Heart left ventricle (tissue), 16 donors: Measurements from ENCODE around the gene FAM110C. TPM values are rescaled to one million over a fixed set of nuclear protein-coding genes. Genes with fewer than 3 reads are reported as not detected.

ENCODE experiments used
- ATAC-seq, 4 donors: fragments of 200-7000 bp; cut with Tn5 transposase; one replicate each; pipeline ENCODE4 v1.9.1; 2020 to 2022; ENCODE audit warnings: moderate library complexity in 4 of 4, mild to moderate bottlenecking in 3 of 4, moderate number of reproducible peaks in 1 of 4
- DNase-seq, 5 donors: peaks; one replicate each; pipeline ENCODE4 v3.0.0-alpha.2; 2020
- H3K27ac ChIP-seq, 12 donors: fragments of 200-600 bp; sonication (generic) in 4 of 12; one replicate each; pipeline versions ENCODE4 v1.5.0 to v1.8.0; 2016 to 2022; ENCODE audit warnings: mild to moderate bottlenecking in 2 of 12
- H3K27me3 ChIP-seq, 9 donors: fragments of 200-600 bp; sonication (generic) in 2 of 9; one replicate each; pipeline versions ENCODE4 v1.5.1 to v1.8.0; 2016 to 2022; ENCODE audit warnings: mild to moderate bottlenecking in 3 of 9
- H3K36me3 ChIP-seq, 9 donors: fragments of 200-600 bp; sonication (generic) in 2 of 9; one replicate each; pipeline versions ENCODE4 v1.5.0 to v1.8.0; 2018 to 2022; ENCODE audit warnings: mild to moderate bottlenecking in 2 of 9
- H3K4me1 ChIP-seq, 12 donors: fragments of 200-600 bp; sonication (generic) in 4 of 12; one replicate each; pipeline versions ENCODE4 v1.5.0 to v1.8.0; 2016 to 2022; ENCODE audit warnings: mild to moderate bottlenecking in 3 of 12
- H3K4me3 ChIP-seq, 12 donors: fragments of 200-600 bp; sonication (generic) in 4 of 12; one replicate each; pipeline versions ENCODE4 v1.5.0 to v1.8.0; 2017 to 2022; ENCODE audit warnings: mild to moderate bottlenecking in 9 of 12, moderate library complexity in 4 of 12
- H3K9me3 ChIP-seq, 12 donors: fragments of 200-600 bp; sonication (generic) in 4 of 12; one replicate each; pipeline versions ENCODE4 v1.5.0 to v1.8.0; 2016 to 2022; ENCODE audit warnings: mild to moderate bottlenecking in 1 of 12
- CTCF ChIP-seq, 12 donors: fragments of 200-600 bp; sonication (generic) in 4 of 12; IDR thresholded peaks; one replicate each; pipeline versions ENCODE4 v1.5.0 to v1.8.0; 2018 to 2022; ENCODE audit warnings: antibody characterized with exemption in 12 of 12, mild to moderate bottlenecking in 5 of 12
- POLR2A ChIP-seq, 2 donors: fragments of 450-650 bp; IDR thresholded peaks; one replicate each; pipeline ENCODE4 v1.6.1; 2017; ENCODE audit warnings: antibody characterized with exemption in 2 of 2, mild to moderate bottlenecking in 2 of 2, moderate library complexity in 2 of 2
- WGBS, 4 donors: extraction: QIAGEN DNeasy Blood & Tissue Kit in 2 of 4; methylation state at CpG; one replicate each; pipeline versions ENCODE4 v1.1.5 to v1.1.7; 2013 to 2018; 5-methylcytosine and 5-hydroxymethylcytosine counted together
- intact Hi-C, 10 donors: fragments of 100-400 bp; cut with DNase I; formaldehyde crosslinking; loops; one replicate each; pipeline versions ENCODE4 v1.11.1 to v1.14.2; 2022
- polyA plus RNA-seq, 2 donors: library from polyadenylated mRNA; stranded (reverse); fragments of 200-250 nt; gene quantifications; one replicate each; pipeline ENCODE4 v1.2.3, GENCODE V29; 2013
- total RNA-seq, 9 donors: library from RNA; depleted of rRNA in 2 of 9; stranded (reverse); fragments of >200 nt in 2 of 9; fragmentation: NEBNext Ultra II Directional in 3 of 9; extraction: Animal tissue kit (Norgen Biotek cat#: 25700) in 3 of 9; gene quantifications; one replicate each; pipeline versions ENCODE4 v1.1.0 to v1.2.4, GENCODE V29; 2016 to 2023
- donor health status: ischemic (EF 13 %, LVEDD 7.1; RV severe dilation, severe dysfunction).
- donor health status: healthy with polysubstance abuse.
- donor health status: DM: no; HTN: yes; CAD: no.
- donor health status: DM: no; HTN: no; CAD: no.
- donor health status: ischemic (EF 25% LVEDD 6.9; RV normal size, moderate dysfunction).
- donor health status: ischemic (EF 25% LVEDD 5.7; RV mildly dilated, moderate dysfunction).
- donor health status: healthy.
- donor health status: DM: yes; HTN: yes; CAD: no.
- donor health status: ischemic (EF 35%, LVEDD 5.7; RV mildly dilated, moderate dysfunction).
- donor health status: nonischemic (EF 11% LVEDD 7.7; RV severe dilation, severe dysfunction).
- donor health status: DM: yes; HTN: yes; CAD: no.
- donor health status: PGD.
- donor health status: ischemic (EF 29% LVEDD 5.4; RV normal size, mild dysfunction).
- donor health status: nonischemic (EF 23%, LVEDD 6.1; RV moderate dilation, normal function).

The FAM110C gene
- total and polyA plus RNA-seq, 11 donors: 1.4 to 10.1 (median 2.3) TPM

DNA sequence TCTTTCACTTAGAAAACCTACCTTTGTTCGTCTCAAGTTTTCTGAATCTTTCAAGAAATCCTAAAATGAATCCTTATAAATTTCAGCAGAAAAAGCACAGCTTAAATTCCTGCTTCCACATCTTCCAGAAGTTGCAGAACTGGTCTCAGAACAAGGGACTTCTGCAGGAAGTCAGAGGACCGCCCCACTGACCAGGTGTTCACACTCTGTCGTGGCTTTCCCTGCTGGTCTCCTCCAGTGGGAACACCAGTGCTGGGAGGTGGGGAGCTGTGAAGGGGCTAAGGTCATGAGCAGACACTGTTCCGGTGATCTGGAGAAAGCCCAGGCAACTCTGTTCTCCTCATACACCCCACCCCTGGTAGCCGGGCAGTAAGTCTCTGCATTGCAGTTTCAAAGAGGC is 3.5 kb downstream of the FAM110C start:
- 73 to 83% (median 74%) methylated on average over 5 of the region's 5 CpGs for WGBS, 4 donors

DNA sequence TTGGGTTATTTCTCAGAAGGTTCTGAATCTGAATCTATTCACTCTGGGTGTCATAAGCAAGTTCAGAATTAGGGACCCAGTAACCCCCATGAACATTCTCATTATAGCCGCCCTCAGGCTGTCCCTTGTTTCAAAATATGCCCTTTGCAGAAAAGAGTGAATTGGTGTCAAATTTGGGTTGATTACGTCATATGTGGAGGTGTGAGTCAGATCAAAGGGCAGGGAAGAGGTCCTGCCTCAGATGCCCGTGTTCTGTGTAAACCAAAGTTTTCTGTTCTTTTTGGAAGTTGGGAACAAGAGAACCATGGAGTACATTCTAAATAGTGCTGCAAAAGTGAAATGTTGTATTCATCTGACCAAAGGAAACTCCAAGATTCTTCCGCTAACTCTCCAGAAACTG is 5.8 kb downstream of the FAM110C start:
- no peaks in the 10 kb centered on the region for H3K36me3 ChIP-seq
- 75 to 82% (median 80%) methylated on average over 4 of the region's 4 CpGs for WGBS, 4 donors
- no peaks in the 10 kb centered on the region for H3K9me3 ChIP-seq
- intact Hi-C loops: no loop called here
- peaks cover 0 to 3% (median 0%) of the 10 kb centered on the region in 12 donors for H3K4me1 ChIP-seq
- ATAC-seq: no peak
- no peak overlapping the region for H3K27ac ChIP-seq
- no peak overlapping the region for H3K4me3 ChIP-seq
- TF ChIP-seq POLR2A (IDR thresholded peaks at IDR 0.05) (no peak), CTCF (IDR thresholded peaks at IDR 0.05) (no peak)
- no peak for DNase-seq
- peaks cover 1 to 22% (median 15%) of the 10 kb centered on the region in 9 donors for H3K27me3 ChIP-seq

More for the DNA sequence above, 3.5 kb downstream of the FAM110C start:
- Histone ChIP-seq H3K9me3 (no peaks in the 10 kb centered on the region), H3K36me3 (no peaks in the 10 kb centered on the region), H3K4me1 (peaks cover 0 to 24% (median 4%) of the 10 kb centered on the region in 12 donors), H3K4me3 (no peak overlapping the region), H3K27ac (no peak overlapping the region), H3K27me3 (peaks cover 7 to 45% (median 29%) of the 10 kb centered on the region in 9 donors)
- DNase-seq: no peak
- no peak for ATAC-seq
- intact Hi-C loops: no loop called here
- TF ChIP-seq CTCF (IDR thresholded peaks at IDR 0.05) (no peak), POLR2A (IDR thresholded peaks at IDR 0.05) (no peak)

GRCh38 chr2:38155-38554 is 8.2 kb downstream of the FAM110C start:
- peaks cover 0 to 8% (median 0%) of the 10 kb centered on the region in 9 donors for H3K27me3 ChIP-seq
- TF ChIP-seq POLR2A (IDR thresholded peaks at IDR 0.05) (no peak), CTCF (IDR thresholded peaks at IDR 0.05) (no peak)
- no peak for DNase-seq
- peaks cover 0 to 4% (median 0%) of the 10 kb centered on the region in 12 donors for H3K4me1 ChIP-seq
- no peak for ATAC-seq
- no peaks in the 10 kb centered on the region for H3K9me3 ChIP-seq
- H3K27ac ChIP-seq: no peak overlapping the region
- intact Hi-C loops: no loop called here
- no peaks in the 10 kb centered on the region for H3K36me3 ChIP-seq
- H3K4me3 ChIP-seq: no peak overlapping the region
- WGBS, 4 donors: 86 to 95% (median 92%) methylated on average over 6 of the region's 6 CpGs

DNA sequence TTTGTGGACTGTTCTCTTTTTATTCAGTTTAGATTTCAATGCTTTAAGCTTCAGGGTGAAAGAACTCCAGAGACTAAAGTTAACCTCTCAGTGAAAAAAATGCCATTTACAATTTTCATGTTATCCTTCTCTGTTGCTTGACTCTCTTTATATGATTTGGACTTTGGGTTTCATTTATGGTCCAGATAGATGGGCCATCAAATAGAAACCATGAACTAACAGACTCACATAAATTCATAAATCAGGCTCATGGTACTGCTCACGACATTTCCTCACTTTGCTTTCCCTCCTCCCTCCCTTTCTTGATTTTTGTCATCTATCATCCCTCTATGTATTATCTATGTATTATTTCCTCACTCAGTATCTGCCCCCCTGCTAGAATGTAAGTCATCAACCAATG is 10.0 kb downstream of the FAM110C start:
- intact Hi-C loops: no loop called here

More for the DNA sequence above, 10.0 kb downstream of the FAM110C start:
- Histone ChIP-seq H3K27ac (no peak overlapping the region), H3K36me3 (no peaks in the 10 kb centered on the region), H3K4me1 (peaks cover 0 to 4% (median 0%) of the 10 kb centered on the region in 12 donors), H3K4me3 (no peak overlapping the region), H3K27me3 (no peaks in the 10 kb centered on the region), H3K9me3 (no peaks in the 10 kb centered on the region)
- ATAC-seq: no peak
- TF ChIP-seq POLR2A (IDR thresholded peaks at IDR 0.05) (no peak), CTCF (IDR thresholded peaks at IDR 0.05) (no peak)
- DNase-seq: no peak
- 81 to 91% (median 84%) methylated on average over 1 of the region's 1 CpG for WGBS, 4 donors
